Right atrium auricular region (tissue), 2 donors: ENCODE measurements around the gene UNC5C. TPM values are rescaled to one million over a fixed set of nuclear protein-coding genes. Genes with fewer than 3 reads are reported as not detected.
"Not testable (repeated sequence)": the region's sequence is repeated elsewhere in the genome, so short reads cannot be mapped to it uniquely, and the experiment has no call there.

Experiments used
- DNase-seq: peaks from one replicate; pipeline ENCODE4 v3.0.0-alpha.2; 2019; ENCODE audit warnings: low spot score
- H3K27ac ChIP-seq, 2 donors: fragments of 200-600 bp; sonication (generic); 1 replicate in 1 of 2; 2 replicates in 1 of 2; pipeline ENCODE4 v1.5.1; 2016 to 2019
- H3K27me3 ChIP-seq, 2 donors: fragments of 200-600 bp; sonication (generic); one replicate each; pipeline versions ENCODE4 v1.5.1 to v1.6.0; 2017 to 2019
- H3K36me3 ChIP-seq: fragments of 200-600 bp; sonication (generic); one replicate; pipeline ENCODE4 v1.5.1; 2016
- H3K4me1 ChIP-seq, 2 donors: fragments of 200-600 bp; sonication (generic); one replicate each; pipeline versions ENCODE4 v1.5.1 to v1.6.0; 2017 to 2019
- H3K4me3 ChIP-seq, 2 donors: fragments of 200-600 bp; sonication (generic); 1 replicate in 1 of 2; 2 replicates in 1 of 2; pipeline ENCODE4 v1.5.1; 2017 to 2019; ENCODE audit warnings: mild to moderate bottlenecking in 1 of 2, moderate library complexity in 1 of 2
- H3K9me3 ChIP-seq, 2 donors: fragments of 200-600 bp; sonication (generic); one replicate each; pipeline ENCODE4 v1.5.1; 2019
- total RNA-seq, 2 donors: library from RNA; depleted of rRNA; stranded (reverse); fragments of >200 nt; gene quantifications; one replicate each; pipeline ENCODE4 v1.1.0, GENCODE V29; 2016
- TF ChIP-seq, protein P1 (sequence below), 2 donors: fragments of 200-600 bp; sonication (generic); IDR thresholded peaks; one replicate each; pipeline ENCODE4 v1.5.1; 2019; ENCODE audit warnings: antibody characterized with exemption in 2 of 2

UNC5C gene
- total RNA-seq, 2 donors from 2014 or later = 3.8 to 4.6 TPM

DNA sequence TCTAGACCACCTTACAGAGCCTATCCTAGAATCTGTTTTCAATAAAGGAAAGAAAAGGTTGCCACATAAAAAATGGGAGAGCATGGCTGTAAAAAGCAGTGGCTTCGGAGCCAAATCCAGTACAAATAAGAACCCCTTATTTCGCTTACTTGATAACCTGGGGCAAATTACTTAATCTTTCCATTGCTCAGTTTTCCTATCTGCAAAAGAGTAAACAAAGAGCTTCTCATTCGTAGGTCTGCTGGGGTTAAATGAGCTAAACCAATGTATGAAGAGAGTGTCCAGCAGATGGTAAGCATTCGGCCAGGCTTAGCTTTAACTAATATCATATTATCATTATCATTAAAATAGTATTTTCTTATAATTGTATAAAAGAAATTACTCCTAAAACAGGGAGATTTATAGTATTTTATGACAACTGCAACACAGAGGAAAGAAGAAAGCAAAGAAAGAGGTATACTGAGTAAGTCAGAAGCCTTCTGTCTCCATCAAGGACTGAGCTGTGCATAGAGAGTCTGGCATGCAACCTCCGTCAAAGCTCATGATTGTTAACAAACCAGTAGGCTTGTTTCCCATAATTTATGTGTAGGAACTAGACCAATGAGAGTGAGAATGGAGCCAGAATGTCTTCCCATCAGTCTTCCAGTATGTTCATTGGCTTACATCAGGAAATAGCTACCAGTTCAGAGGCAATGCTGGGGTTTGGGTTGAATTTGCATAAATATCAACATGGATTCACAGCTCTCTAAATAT, 364.9 kb downstream of the UNC5C start:
- H3K9me3 ChIP-seq = no peaks in the 10 kb centered on the region

DNA sequence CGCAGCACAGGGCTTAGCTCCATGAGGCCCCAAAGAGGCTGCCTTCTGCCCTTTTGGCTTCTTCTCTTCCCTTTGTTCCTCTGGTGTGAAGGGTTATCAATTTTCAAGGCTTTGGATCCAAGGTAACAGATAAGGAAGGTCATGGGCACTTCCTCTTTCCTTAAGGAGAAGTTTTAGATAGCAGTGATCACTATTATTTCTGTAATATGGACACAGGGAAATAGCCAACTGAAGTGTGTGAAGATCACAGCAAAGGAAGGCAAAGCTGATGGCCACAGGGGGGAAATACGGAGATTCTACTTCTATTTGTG, 366.8 kb downstream of the UNC5C start:
- TF ChIP-seq, protein P1, sequence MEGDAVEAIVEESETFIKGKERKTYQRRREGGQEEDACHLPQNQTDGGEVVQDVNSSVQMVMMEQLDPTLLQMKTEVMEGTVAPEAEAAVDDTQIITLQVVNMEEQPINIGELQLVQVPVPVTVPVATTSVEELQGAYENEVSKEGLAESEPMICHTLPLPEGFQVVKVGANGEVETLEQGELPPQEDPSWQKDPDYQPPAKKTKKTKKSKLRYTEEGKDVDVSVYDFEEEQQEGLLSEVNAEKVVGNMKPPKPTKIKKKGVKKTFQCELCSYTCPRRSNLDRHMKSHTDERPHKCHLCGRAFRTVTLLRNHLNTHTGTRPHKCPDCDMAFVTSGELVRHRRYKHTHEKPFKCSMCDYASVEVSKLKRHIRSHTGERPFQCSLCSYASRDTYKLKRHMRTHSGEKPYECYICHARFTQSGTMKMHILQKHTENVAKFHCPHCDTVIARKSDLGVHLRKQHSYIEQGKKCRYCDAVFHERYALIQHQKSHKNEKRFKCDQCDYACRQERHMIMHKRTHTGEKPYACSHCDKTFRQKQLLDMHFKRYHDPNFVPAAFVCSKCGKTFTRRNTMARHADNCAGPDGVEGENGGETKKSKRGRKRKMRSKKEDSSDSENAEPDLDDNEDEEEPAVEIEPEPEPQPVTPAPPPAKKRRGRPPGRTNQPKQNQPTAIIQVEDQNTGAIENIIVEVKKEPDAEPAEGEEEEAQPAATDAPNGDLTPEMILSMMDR (IDR thresholded peaks at IDR 0.05) = no peak
- no peak overlapping the region for H3K27ac ChIP-seq
- no peaks in the 10 kb centered on the region for H3K9me3 ChIP-seq
- no peak for DNase-seq
- H3K4me3 ChIP-seq = no peak overlapping the region
- no peaks in the 10 kb centered on the region for H3K4me1 ChIP-seq
- H3K27me3 ChIP-seq = no peaks in the 10 kb centered on the region
- H3K36me3 ChIP-seq = no peaks in the 10 kb centered on the region

More for the DNA sequence above, 364.9 kb downstream of the UNC5C start:
- TF ChIP-seq, protein P1 (IDR thresholded peaks at IDR 0.05) = no peak
- no peaks in the 10 kb centered on the region for H3K36me3 ChIP-seq
- H3K27me3 ChIP-seq = no peaks in the 10 kb centered on the region
- H3K4me1 ChIP-seq = no peaks in the 10 kb centered on the region
- no peak overlapping the region for H3K27ac ChIP-seq
- no peak for DNase-seq
- no peak overlapping the region for H3K4me3 ChIP-seq

DNA sequence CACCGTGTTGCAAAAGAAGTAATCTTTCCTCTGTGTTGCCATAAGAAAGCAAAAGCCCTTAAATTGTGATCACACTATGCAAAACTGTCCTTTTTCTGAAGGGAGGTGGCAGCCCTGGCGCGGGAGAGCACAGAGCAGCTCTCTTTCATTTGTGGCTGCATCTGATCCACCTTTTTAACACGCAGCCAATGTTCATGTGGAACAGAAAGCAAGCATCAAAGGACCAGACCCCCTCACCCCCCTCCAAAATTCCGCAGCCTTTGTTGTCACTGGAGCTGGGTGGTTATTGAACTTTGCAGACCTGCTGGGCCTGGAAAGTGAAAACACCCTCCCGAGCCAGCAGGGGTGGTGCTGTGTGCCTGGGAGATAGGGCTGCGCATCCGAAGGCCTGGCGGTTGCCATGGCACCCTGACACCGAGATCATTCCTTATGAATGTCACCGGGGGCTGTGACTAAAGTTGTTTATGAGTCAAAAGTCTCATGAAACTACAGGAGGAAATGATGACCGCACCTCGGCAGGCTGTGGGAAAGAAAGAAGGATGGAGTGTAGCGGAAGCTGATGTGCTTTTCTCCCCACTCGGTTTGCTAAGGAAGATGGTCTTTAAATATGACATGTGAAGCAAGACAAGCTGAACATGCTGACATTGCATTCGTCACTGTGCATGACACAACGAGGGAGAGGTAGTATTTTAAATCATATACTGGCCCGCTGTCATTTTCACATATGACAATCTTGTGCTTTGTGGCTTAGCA, 367.4 kb downstream of the UNC5C start:
- DNase-seq = no peak
- Histone ChIP-seq H3K4me1 (no peaks in the 10 kb centered on the region), H3K9me3 (no peaks in the 10 kb centered on the region), H3K4me3 (no peak overlapping the region), H3K27ac (no peak overlapping the region), H3K36me3 (no peaks in the 10 kb centered on the region), H3K27me3 (no peaks in the 10 kb centered on the region)
- TF ChIP-seq, protein P1 (IDR thresholded peaks at IDR 0.05) = no peak

DNA sequence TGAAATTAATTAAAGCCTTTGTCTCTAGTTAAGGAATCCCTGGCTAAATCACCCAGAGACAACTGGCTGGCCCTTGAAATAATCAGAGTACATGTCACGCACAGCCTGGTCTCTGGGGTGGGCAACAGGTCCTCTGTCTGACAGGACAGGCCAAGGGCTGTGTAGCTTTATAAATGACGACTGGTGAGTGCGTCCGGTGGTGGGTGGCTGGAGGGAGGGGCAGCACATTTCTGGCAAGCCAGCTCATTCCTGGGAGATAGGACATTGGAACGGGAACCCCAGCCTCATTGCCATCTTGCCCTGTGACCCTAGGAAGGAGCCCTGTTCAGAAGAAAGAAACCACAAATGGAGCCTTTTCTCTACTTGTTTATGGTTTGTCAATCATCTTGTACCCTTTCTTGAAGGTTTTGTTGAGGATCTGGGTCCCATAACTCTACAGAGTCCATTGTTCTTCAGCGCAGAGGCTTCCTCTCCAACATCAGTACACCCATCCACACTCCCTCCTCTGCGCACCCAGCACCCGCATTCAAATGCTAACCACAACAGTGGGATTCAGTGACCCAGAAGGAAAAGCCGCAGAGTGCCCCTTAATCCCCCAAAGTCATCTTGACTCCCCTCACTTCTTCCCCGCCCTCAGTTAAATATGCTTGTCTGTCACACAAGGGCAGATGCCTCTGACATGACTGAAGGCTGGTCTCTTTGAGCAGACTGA, 368.1 kb downstream of the UNC5C start:
- no peaks in the 10 kb centered on the region for H3K27me3 ChIP-seq
- H3K36me3 ChIP-seq = no peaks in the 10 kb centered on the region
- no peak overlapping the region for H3K4me3 ChIP-seq
- H3K4me1 ChIP-seq = no peaks in the 10 kb centered on the region
- no peaks in the 10 kb centered on the region for H3K9me3 ChIP-seq
- no peak overlapping the region for H3K27ac ChIP-seq
- DNase-seq = no peak
- TF ChIP-seq, protein P1 (IDR thresholded peaks at IDR 0.05) = no peak

DNA sequence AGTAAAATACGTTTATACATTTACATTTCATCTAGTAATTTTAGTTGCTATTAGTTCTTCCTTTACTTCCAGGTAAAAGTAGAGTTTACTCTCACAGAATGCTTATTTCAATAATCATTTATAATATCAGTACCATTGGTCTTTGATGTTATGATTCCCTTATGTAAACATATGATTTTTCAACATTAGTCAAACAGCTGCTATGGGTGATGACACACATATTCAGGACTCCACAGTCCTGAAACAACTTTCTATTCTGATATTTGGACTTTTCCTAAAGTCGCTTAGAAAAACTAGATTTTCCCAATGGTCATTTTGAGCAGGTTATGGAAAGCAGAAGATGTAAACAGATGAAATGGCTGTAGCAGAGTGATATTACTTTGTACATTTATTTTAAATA, 369.8 kb downstream of the UNC5C start:
- no peak for DNase-seq
- no peak overlapping the region for H3K27ac ChIP-seq
- TF ChIP-seq, protein P1 (IDR thresholded peaks at IDR 0.05) = no peak
- no peaks in the 10 kb centered on the region for H3K27me3 ChIP-seq
- H3K36me3 ChIP-seq = no peaks in the 10 kb centered on the region
- no peaks in the 10 kb centered on the region for H3K4me1 ChIP-seq
- no peak overlapping the region for H3K4me3 ChIP-seq
- no peaks in the 10 kb centered on the region for H3K9me3 ChIP-seq

DNA sequence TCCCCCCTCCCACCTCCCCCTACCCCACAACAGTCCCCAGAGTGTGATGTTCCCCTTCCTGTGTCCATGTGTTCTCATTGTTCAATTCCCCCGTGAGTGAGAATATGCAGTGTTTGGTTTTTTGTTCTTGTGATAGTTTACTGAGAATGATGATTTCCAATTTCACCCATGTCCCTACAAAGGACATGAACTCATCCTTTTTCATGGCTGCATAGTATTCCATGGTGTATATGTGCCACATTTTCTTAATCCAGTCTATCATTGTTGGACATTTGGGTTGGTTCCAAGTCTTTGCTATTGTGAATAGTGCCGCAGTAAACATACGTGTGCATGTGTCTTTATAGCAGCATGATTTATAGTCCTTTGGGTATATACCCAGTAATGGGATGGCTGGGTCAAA, 377.4 kb downstream of the UNC5C start:
- H3K27ac ChIP-seq, H3K9me3 ChIP-seq, H3K4me3 ChIP-seq, H3K27me3 ChIP-seq, DNase-seq, H3K36me3 ChIP-seq, H3K4me1 ChIP-seq: not testable (repeated sequence)
